HPDE6-E6E7 (cell line): ENCODE data around the gene GUK1.

Experiments used
- DNase-seq: peaks from one replicate; pipeline ENCODE4 v3.0.0; 2011; ENCODE audit warnings: missing footprints; ENCODE audit errors: extremely low spot score

The GUK1 gene

GRCh38 chr1:228139931-228140723, at the start of gene GUK1:
TSS of gene GUK1 (plus strand) at chr1:228140279. CDS start at chr1:228140303, 24 bp downstream.
- DNase-seq = peak; percentile 92

GRCh38 chr1:228090613-228091081, 49.4 kb upstream of the GUK1 start:
- no peak for DNase-seq

- DNase-seq = no peak
These were observed 49.0 kb upstream of the GUK1 start for GRCh38 chr1:228091084-228091483.

- DNase-seq = no peak
These were observed 47.6 kb upstream of the GUK1 start for GRCh38 chr1:228092342-228093049.

GRCh38 chr1:228093050-228093906, 46.8 kb upstream of the GUK1 start:
- no peak for DNase-seq

GRCh38 chr1:228094432-228095016, 45.6 kb upstream of the GUK1 start:
- no peak for DNase-seq

GRCh38 chr1:228095161-228095560, 44.9 kb upstream of the GUK1 start:
- no peak for DNase-seq

GRCh38 chr1:228095938-228096337, 44.1 kb upstream of the GUK1 start:
- DNase-seq = no peak

- DNase-seq = no peak
These were observed 43.4 kb upstream of the GUK1 start for GRCh38 chr1:228096416-228097332.

- DNase-seq = no peak
These were observed 42.6 kb upstream of the GUK1 start for GRCh38 chr1:228097333-228098081.

- DNase-seq = no peak
These were observed 41.7 kb upstream of the GUK1 start for GRCh38 chr1:228098323-228098931.

- DNase-seq = no peak
These were observed 40.7 kb upstream of the GUK1 start for GRCh38 chr1:228099331-228099732.

GRCh38 chr1:228100822-228101613, 39.1 kb upstream of the GUK1 start:
- no peak for DNase-seq

- no peak for DNase-seq
These were observed 38.5 kb upstream of the GUK1 start for GRCh38 chr1:228101614-228101993.

GRCh38 chr1:228101994-228102790, 37.9 kb upstream of the GUK1 start:
- peak; percentile 69 for DNase-seq

GRCh38 chr1:228102791-228103620, 37.1 kb upstream of the GUK1 start, which contains the start of gene C1orf35:
TSS of gene C1orf35 (minus strand) at chr1:228103325. CDS start at chr1:228103227, 98 bp downstream.
- peak; percentile 92 for DNase-seq
